HG03575 (cell line): ENCODE data around the gene KIF5A.

Experiments used
- ATAC-seq: cut with Tn5 transposase; IDR thresholded peaks from one replicate; pipeline ENCODE4 v1.9.1; 2021; ENCODE audit not compliant: unreplicated experiment, insufficient number of reproducible peaks, low FRiP score; ENCODE audit errors: extremely low read depth

KIF5A gene

DNA sequence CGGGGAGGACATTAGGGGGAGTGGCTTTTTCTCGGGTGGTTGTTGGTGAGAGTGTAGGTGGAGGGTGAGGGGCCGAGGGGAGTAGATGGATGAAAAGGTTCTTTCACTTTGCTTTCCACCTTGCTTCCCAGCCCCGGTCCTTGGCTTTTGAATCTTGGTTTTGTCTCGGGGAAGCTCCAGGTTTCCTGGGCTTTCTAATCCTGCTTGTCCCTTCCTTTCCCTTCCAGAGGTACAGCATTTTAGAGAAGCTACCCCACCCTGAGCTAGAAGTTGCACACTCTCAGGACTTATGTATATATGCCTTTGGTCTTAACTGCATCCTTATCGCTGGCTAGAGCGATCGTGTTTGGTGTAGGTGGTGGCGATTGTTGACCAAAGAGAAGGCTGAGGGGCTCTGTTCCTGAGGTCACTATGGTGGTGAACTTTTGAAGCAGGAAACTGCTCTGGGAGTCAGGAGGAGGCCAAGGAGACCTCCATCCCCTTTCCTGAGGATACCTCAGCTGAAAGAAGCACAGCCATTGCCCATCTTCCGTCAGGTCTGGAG is 42.0 kb downstream of the KIF5A start:
- no peak for ATAC-seq

DNA sequence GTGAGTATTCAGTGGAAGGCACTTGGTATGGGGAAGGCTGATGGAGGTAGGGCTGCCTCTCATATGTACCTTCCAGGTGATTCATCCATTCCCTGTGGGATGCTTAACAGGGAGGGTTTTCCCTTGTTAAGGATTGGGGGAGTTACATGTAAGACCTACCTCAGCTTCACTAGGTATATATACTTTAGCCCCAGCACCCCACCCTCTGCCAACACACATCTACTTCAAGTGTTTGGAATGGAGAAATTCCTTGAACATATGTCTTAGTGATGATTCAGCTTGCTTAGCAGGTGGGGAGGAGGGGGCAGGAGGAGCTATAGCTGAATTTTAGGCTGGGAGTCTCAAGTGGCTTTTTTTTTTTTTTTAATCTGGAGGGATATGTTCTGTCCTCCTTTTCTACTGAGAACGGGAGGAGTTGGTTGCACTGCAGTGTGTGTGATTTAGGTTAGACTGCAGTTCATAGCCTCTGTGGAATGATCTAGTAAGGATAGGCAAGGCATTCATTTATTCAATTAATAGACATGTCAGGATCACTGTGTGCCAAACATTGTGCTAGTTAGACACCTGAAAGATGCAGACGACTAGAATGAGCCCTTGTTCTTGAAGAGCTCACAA is 42.8 kb downstream of the KIF5A start:
- no peak for ATAC-seq

DNA sequence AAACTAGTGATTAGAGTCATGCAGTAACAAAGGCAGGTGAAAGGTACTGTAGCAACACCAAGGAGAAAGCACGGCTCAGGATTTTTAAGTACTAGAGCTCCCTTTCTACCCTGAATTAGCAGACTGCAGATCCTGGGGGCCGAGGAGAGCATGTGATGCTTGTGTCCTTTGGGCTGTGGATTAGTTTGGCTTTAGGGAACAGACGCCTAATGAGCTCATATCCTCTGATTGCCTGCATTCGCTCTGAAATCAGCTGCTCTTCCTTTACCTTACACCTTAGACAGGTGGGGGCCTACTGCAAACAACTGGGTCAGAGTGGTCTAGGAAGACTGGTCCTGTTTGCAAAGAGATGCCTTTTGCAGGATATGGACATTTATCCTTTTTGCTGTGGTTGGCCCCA is 43.3 kb downstream of the KIF5A start:
- ATAC-seq, result no peak

DNA sequence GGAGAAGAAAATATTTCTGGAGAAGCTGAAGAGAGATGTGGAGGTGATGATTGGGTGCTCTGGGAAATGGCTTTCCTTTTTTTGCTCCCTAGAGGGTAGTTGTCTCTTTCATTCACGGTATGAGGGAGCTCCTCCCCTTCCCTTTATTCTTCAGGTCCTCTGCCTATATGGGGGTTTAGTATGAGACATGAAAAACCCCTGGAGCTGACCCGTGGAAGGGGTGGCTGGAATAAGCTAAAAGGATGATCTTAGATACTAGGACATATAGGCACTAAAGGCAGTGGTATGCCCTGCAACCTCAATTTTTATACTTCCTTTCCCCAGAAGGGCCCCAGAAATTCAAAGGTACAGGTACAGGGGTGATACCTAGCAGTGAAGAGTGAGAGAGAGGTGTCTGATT is 50.6 kb downstream of the KIF5A start:
- ATAC-seq, result no peak

DNA sequence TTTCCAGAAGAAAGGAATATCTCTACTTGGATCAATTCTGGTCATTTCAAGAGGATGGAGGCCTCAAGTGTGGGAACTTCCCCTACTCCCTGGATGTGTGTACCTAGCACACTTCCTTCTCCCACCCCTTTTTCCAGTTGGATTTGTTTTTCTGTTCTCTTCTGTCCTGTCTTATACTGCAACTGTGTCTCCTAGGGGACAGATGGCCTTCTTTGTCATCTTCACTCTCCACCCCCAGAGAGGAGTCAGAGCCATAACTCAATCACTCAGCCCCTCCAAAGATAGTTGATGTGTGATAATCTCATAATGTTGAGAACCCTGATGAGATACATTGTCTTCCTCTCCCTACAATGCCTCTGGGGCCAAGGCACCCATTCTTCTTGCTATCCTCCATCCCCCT is 52.7 kb downstream of the KIF5A start:
- no peak for ATAC-seq

DNA sequence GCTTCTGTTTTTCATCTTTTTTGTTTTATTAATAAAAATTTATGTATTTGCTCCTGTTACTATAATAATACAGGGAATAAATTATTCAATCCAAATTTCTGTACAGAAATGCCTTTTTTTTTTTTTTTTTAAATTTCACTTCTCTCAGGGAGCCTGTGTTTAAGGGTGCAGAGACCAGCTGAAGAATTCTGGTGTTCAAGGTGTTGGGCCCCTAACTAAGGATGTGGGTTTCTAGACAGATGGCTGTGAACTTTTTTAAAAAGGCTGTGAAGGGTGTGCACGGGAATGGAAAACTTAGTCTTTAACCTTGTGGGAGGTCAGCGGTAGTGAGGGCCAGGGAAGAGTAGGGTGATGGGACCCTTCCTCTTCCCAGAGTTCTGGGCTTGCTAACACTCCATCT is 53.5 kb downstream of the KIF5A start:
- no peak for ATAC-seq

DNA sequence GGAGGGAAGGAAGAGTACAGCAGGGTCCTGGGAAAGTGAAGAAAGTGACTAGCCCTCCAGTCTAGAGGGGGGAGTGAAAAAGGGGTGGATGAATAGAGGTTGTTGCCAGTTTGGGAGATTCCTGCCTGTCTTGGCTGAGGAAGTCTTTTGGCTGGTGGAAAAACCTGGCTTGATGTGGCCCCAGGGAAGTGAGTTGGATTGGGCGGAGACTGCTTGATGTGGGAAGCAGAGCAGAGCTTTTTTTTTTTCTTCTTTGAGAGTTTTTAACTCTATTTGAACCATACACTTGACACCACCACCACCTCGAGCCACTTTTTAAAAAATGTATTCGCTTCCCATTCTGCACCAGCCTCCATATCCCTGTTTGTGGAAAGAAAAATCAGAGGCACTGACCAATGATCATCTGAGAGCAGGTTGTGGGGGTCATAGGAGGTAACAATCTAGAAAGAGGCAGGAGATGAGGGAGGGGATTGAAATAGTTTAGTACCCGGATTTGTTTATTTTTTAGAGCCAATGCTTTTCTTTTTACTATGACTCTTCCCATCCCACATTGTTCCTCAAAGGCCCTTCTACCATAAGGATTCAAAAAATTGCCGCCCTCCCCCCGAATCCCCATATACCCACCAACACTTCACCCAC is 54.1 kb downstream of the KIF5A start:
- ATAC-seq, result no peak

DNA sequence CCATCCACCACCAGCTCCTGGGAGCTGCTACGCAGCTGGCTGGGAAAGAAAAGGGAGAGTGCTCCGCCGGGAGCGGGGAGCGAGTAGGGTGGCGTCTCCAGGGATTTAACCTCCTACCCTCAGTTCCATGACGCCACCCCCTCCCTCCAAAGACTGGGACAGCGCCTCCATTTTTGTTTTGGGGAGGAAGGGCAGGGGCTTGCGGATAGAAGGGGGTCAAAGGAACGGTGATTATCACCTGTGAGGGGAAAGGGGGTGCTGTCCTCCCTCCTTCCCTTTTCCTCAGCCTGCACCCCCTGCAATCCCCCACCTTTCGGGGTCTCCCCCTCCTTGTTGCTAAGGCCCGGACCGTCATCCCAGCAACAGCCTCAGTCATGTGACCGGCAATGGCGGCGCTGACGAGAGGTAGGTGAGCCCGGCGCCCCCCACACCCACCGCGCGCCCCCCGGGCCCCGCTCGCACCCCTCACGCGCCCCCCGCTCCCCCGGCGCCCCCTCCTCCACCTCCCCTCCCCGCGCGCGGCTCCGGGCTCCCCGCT is 54.7 kb downstream of the KIF5A start, which contains the start of gene DTX3:
DTX3 (plus strand) TSS at position 371 of the 538 bp plus-strand sequence. CDS start 1,694 bp downstream, outside the sequence.
- no peak for ATAC-seq

DNA sequence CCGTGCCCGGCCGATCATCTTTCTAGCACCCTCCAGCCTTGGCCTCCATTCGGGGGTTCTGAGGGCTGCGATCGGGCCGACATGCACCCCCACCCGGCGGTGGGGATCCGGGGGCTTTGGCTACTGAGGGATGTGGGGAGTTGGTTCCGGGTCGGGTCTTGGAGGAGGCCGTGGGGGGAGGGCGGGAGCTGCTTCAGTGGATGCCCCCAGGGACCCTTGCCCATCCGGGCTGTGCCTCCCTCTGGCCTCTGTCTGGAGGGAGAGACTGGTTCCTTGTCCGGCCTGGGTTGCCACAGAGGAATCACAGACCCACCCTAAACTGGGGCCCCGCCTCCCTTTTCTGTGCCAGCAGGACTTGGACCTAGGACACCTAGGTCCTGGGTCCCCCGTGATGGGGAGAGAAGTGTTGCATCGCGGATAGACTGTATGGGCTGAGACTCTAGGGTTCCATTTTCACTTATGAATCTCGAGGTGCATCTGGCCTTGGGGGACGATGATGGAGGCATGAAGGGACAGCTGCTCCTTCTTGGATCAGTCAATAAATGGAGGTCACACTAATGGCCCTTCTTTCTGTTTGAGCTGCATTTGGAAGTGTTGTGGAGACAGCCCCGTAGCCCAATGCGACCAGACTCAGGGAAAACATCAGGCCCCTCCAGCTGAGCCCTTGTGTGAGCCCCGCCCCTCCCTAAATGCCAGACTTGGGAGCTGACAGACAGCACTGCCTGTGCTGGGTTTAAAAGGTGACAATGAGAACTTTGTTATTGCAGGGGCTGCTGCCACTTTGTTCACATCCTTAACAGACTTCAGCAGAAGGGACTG is 55.4 kb downstream of the KIF5A start:
- ATAC-seq, result no peak

DNA sequence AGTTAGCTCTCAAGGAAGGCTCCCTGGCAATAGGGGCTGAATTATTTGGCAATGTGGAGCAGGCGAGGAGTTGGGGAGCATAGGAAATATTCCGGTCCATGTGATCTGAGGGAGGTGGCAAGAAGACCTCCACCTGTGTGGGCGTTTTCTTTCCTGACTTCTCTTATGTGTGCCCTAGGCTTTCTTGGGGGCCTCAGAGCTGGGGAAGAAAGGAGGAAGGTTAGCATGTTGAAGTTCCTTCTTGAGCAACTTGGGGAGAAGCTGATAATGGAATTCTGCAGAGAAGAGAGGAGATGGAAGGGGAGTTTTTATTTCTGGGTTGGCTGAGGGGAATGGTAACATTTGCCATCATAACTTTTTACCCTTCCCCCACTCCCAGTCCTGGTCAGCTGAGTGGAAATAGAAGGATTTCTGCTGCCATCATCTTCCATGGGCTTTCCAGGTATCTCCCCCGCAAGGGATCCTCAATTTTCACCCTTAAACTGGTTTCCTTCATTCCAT is 56.0 kb downstream of the KIF5A start:
- ATAC-seq, result no peak

DNA sequence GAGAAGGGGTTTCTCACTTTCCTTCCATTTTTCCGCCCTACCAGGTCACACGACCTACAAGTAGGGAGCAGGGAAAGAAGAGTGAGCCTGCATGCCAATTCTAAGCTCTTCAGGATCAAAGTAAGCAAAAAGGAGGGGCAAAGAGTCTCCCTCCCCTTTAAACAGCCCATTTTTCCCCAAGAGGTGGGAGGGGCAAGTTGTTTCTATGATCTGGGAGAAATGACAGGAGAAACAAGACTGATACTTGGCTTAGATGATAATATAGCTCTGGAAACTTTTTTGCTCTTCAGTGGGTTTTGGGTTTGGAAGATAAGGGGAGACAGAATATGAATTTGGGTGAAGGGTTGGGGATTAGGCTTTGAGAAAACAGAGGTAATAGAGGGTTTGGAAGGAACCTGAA is 56.6 kb downstream of the KIF5A start:
- no peak for ATAC-seq

DNA sequence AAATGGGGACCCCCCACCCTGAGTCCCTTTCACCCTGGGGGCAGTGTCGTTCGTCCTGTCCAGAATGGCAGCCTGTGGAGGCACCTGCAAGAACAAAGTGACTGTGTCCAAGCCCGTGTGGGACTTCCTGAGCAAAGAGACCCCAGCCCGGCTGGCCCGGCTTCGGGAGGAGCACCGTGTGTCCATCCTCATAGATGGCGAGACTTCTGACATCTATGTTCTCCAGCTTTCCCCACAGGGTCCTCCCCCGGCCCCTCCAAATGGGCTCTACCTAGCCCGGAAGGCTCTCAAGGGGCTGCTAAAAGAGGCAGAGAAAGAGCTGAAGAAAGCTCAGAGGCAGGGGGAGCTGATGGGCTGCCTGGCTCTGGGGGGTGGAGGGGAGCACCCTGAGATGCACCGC is 57.0 kb downstream of the KIF5A start:
- ATAC-seq, result no peak

DNA sequence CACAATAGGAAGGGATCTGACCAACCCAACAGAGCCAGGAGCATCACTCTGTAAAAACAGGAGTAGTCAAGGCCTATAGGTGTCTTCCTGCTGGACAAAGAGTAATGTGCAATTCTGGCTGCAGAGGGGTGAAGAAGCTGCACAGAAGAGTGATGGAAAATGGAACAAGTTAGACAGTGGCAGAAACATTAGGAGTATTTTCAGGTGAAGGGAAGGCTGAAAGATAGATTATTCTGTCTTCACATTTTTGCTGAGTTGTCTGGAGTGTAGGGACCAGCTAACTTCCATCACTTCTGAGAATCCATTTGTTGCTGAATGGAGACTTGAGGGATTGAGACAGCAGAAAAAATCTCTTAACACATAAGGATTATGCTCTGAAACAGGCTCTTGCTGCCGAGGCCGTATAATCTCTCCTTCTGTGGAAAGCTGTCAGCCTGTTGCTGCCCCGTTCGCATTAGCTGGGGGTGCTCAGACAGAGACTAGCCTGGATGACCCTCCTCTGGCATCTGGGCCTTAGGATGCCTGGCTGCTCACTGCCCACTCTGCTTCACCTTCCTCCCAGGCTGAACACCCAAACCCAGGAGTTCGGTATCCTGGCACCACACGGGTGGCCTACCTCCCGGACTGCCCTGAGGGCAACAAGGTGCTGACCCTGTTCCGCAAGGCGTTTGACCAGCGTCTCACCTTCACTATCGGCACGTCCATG is 58.3 kb downstream of the KIF5A start:
- ATAC-seq, result no peak

DNA sequence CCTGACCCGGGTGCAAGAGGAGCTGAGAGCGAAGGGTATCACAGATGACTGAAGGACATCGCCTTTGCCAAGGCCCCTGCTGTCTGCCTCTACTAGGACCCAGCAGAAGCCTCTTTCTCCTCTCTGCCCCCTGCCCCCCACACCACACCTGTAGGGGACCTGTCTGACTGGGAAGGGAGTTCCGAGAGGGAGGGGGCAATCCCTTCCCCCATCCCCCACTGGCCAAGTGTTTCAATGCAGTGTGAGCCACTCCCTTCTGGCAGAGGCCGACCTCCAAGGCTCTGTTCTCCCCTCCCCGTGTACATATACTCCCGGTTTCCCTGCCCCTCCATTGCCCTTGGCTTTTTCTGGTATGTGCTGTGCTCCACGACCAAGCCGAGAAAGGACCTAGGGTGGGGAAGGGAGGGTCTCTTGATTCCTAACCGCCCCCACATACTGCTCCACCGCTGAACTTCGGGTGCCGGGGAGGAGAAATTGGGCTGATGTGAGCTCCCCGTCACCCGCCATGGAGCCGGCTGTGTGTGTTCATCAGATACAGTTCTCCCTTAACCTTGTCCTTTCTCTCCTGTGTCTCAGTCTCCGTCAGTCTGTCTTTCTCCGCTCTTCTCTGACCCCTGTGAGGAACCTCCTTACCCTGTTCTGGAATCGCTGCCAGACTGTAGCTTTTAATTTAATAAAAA is 59.4 kb downstream of the KIF5A start:
- no peak for ATAC-seq

DNA sequence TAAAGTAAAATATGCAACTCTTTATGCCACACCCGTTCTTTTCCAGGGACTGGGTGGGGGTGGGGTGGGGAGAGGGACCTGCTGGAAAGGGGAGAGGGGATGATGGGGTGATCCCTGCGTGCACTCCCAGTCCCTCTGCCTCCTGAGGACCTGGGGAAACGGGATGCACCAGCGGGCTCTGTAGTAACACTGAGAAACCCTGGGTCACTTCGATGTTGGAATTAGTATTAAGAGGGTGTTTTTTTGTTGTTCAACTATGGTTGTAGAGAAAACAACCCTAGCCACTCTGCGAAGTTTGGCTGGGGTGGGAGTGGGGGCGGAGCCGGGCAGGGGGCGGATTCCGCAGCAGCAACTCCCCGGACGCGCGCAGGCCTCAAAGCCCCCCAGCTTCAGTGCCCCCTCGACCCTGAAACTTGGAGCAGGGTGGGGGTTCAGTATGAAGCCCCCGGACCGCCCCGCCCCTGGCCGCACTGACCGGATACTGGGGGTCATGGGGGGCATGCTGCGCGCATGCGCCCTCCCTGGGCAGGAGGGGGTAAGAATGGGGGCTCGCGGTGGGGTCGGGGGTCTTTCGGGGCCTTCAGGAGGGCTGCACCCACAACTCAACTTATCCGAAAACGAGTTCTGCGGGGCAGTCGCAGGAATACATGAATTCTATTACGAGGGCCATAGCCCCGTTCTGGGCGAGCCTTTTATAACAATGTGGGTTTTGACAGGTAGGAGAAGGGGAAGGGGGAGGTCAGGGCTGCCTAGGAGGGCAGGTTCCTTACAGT is 60.1 kb downstream of the KIF5A start:
- no peak for ATAC-seq

DNA sequence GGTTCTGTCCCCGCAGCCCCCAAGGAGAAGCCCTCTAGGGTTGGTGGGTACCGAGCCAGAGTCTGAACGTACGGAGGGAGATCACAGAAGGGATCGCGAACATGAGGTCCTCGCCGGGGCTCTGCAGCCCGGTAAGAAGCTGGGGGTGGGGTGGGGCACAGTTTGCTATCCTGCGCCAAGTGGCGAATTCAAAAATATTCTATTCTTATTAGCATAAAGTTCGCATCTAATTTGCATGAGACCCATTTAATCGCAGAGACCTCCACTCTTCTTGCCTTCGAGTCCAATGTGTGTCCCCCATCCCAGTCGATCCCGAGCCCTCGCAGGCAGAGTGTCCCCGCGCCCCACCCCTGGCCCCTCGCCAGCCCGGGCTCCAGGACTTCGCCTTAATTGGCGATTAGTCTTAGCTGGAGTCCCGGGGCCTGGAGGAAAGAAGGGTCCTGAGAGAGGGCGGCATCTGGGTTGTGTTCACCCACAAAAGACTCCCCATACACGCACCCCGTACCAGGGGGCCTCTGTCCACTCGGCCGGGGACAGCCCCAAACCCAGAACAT is 60.8 kb downstream of the KIF5A start:
- no peak for ATAC-seq

DNA sequence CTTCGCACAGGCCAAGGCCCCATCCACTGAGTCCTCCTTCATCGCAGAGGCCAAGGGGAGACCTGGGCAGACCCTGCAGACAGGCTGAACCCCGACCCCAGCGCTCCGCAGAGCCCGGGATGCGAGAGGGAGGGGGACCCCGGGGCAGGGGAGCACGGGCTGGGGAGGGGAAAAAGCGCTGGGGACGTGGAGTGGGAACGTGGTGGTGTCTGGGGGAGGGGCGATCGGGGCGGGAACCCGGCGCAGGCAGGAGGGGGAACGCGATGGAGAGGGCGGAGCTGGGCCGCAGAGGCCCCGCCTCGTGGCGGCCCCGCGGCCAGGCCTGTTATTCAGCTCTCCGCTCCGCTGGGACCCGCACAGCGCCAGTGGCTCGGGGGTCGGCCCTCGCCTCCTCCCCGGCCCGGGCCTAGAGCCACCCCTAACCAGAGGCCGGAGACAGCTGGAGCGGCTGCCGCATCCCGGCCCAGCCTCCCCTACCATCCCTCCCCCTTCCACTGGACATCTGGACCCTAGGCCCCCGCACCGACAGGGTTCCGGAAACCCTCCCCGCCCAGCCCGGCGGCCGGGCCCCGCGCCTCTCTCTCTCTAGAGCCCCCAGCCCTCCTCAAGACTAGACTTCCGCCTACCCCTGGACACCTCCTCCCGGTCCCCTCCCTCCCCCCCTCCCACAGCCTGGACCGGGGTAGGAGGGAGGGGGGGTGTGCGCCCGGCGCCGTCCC is 61.4 kb downstream of the KIF5A start, which contains the start of gene ARHGEF25:
ARHGEF25 (plus strand) TSS at position 328 of the 719 bp plus-strand sequence. CDS start 460 bp downstream, outside the sequence.
- no peak for ATAC-seq
